Stomach (tissue), 4 donors: ENCODE data around the gene KDM5B.

ENCODE experiments used
- POLR2A ChIP-seq, 4 donors: fragments of 450-650 bp; IDR thresholded peaks; one replicate each; pipeline ENCODE4 v1.6.1; 2016; ENCODE audit warnings: antibody characterized with exemption in 4 of 4, control low read depth in 2 of 4, mild to moderate bottlenecking in 1 of 4, moderate library complexity in 1 of 4
- POLR2AphosphoS5 ChIP-seq, 3 donors: sonication (generic); formaldehyde crosslinking; IDR thresholded peaks; one replicate each; pipeline ENCODE4 v1.6.1; 2016; ENCODE audit warnings: antibody characterized with exemption in 3 of 3
- TF ChIP-seq, protein P1 (sequence below), 7 experiments: fragments of 450-650 bp in 4 of 7; fragments of 200-600 bp in 3 of 7; sonication (generic) in 3 of 7; IDR thresholded peaks; one replicate each; pipeline ENCODE4 v1.5.1; 2016 to 2019; ENCODE audit warnings: antibody characterized with exemption in 7 of 7, control low read depth in 2 of 7, mild to moderate bottlenecking in 1 of 7

DNA sequence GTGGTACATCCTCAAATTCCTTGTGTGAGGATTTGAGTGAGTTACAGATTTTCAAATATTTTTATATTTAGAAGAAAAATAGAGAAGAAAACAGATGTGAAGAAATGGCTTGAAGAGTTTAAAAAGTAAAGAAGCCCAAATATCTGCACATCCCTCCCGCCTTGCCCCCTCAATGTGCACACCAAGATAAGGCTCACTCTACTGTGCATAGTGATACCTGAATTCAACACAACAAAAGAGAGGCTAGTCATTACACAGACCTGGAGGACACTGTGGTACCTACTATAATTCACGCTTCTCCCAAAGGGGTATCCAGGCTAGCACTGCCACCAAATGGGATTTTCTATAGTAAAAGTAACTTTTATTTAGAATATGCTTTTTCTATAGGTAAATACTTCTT, 53.9 kb downstream of the KDM5B start:
- TF ChIP-seq POLR2AphosphoS5 (IDR thresholded peaks at IDR 0.05) (no peak), POLR2A (IDR thresholded peaks at IDR 0.05) (no peak)
- TF ChIP-seq, protein P1, sequence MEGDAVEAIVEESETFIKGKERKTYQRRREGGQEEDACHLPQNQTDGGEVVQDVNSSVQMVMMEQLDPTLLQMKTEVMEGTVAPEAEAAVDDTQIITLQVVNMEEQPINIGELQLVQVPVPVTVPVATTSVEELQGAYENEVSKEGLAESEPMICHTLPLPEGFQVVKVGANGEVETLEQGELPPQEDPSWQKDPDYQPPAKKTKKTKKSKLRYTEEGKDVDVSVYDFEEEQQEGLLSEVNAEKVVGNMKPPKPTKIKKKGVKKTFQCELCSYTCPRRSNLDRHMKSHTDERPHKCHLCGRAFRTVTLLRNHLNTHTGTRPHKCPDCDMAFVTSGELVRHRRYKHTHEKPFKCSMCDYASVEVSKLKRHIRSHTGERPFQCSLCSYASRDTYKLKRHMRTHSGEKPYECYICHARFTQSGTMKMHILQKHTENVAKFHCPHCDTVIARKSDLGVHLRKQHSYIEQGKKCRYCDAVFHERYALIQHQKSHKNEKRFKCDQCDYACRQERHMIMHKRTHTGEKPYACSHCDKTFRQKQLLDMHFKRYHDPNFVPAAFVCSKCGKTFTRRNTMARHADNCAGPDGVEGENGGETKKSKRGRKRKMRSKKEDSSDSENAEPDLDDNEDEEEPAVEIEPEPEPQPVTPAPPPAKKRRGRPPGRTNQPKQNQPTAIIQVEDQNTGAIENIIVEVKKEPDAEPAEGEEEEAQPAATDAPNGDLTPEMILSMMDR (IDR thresholded peaks at IDR 0.05) = no peak
